ENCODE measurements around the gene MICALL2.

GRCh38 chr7:1493129-1493528, 33.9 kb upstream of the MICALL2 start:
- TF ChIP-seq, protein P1, sequence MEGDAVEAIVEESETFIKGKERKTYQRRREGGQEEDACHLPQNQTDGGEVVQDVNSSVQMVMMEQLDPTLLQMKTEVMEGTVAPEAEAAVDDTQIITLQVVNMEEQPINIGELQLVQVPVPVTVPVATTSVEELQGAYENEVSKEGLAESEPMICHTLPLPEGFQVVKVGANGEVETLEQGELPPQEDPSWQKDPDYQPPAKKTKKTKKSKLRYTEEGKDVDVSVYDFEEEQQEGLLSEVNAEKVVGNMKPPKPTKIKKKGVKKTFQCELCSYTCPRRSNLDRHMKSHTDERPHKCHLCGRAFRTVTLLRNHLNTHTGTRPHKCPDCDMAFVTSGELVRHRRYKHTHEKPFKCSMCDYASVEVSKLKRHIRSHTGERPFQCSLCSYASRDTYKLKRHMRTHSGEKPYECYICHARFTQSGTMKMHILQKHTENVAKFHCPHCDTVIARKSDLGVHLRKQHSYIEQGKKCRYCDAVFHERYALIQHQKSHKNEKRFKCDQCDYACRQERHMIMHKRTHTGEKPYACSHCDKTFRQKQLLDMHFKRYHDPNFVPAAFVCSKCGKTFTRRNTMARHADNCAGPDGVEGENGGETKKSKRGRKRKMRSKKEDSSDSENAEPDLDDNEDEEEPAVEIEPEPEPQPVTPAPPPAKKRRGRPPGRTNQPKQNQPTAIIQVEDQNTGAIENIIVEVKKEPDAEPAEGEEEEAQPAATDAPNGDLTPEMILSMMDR (IDR thresholded peaks at IDR 0.05): no peak
- no peak for TF ChIP-seq POLR2A (IDR thresholded peaks at IDR 0.05)
